Neuronal stem cell (in vitro differentiated cells): Measurements from ENCODE around the gene SCNN1A.
A peak's percentile ranks its signal among the peaks of the same experiment; 100 is the strongest.

Experiments used
- DNase-seq: peaks from one replicate; pipeline ENCODE4 v3.0.0-alpha.2; 2013; ENCODE audit warnings: low spot score
- H2AFZ ChIP-seq: one replicate; pipeline ENCODE4 v1.6.1; 2013; ENCODE audit warnings: mild to moderate bottlenecking, low read length, inconsistent platforms
- H2AK5ac ChIP-seq: 2 replicates; pipeline ENCODE4 v1.6.1; 2013; ENCODE audit warnings: low read depth, mild to moderate bottlenecking, inconsistent platforms, low read length, moderate library complexity, mixed read lengths
- H2BK120ac ChIP-seq: 2 replicates; pipeline ENCODE4 v1.6.1; 2013; ENCODE audit warnings: low read depth, mild to moderate bottlenecking, inconsistent platforms, low read length, moderate library complexity, mixed read lengths
- H2BK12ac ChIP-seq: one replicate; pipeline ENCODE4 v1.6.1; 2013; ENCODE audit warnings: low read length, inconsistent platforms
- H2BK15ac ChIP-seq: 2 replicates; pipeline ENCODE4 v1.6.1; 2013; ENCODE audit warnings: mild to moderate bottlenecking, low read length, inconsistent platforms, mixed read lengths
- H2BK5ac ChIP-seq: one replicate; pipeline ENCODE4 v1.6.1; 2013; ENCODE audit warnings: inconsistent platforms, mild to moderate bottlenecking, low read length, moderate library complexity
- H3K14ac ChIP-seq: one replicate; pipeline ENCODE4 v1.6.1; 2013; ENCODE audit warnings: low read length, inconsistent platforms
- H3K18ac ChIP-seq: 2 replicates; pipeline ENCODE4 v1.6.1; 2013; ENCODE audit warnings: low read length, inconsistent platforms
- H3K23ac ChIP-seq: 2 replicates; pipeline ENCODE4 v1.6.1; 2013; ENCODE audit warnings: low read depth, mild to moderate bottlenecking, mixed read lengths, low read length, inconsistent platforms; ENCODE audit not compliant: poor library complexity
- H3K27ac ChIP-seq: replicated peaks from 3 replicates; pipeline ENCODE4 v1.5.1; 2013; ENCODE audit warnings: low read length, inconsistent platforms
- H3K27me3 ChIP-seq, 3 experiments: 2 replicates each; pipeline ENCODE4 v1.6.1; 2013; ENCODE audit warnings: low read length in 3 of 3, mild to moderate bottlenecking in 2 of 3, inconsistent platforms in 1 of 3, low read depth in 1 of 3, mixed read lengths in 1 of 3, moderate library complexity in 1 of 3; ENCODE audit not compliant: control insufficient read depth in 3 of 3, insufficient read depth in 3 of 3
- H3K36me3 ChIP-seq, 2 donors: replicated peaks in 1 of 2; 2 replicates each; pipeline ENCODE4 v1.6.1; 2013; ENCODE audit warnings: low read length in 2 of 2; ENCODE audit not compliant: control insufficient read depth in 2 of 2, insufficient read depth in 2 of 2
- H3K4ac ChIP-seq: 2 replicates; pipeline ENCODE4 v1.6.1; 2013; ENCODE audit warnings: inconsistent platforms, mild to moderate bottlenecking, low read length, moderate library complexity
- H3K4me1 ChIP-seq, 2 donors: 1 replicate in 1 of 2; 2 replicates in 1 of 2; pipeline ENCODE4 v1.6.1; 2013; ENCODE audit warnings: low read length in 2 of 2, low read depth in 1 of 2; ENCODE audit not compliant: control insufficient read depth in 2 of 2, insufficient read depth in 1 of 2
- H3K4me2 ChIP-seq: one replicate; pipeline ENCODE4 v1.6.1; 2013; ENCODE audit warnings: mild to moderate bottlenecking, low read length, inconsistent platforms; ENCODE audit not compliant: insufficient read depth, poor library complexity, severe bottlenecking
- H3K4me3 ChIP-seq, 2 donors: 2 replicates each; pipeline ENCODE4 v1.5.1; 2013; ENCODE audit warnings: low read length in 2 of 2, mild to moderate bottlenecking in 2 of 2, inconsistent platforms in 1 of 2, moderate library complexity in 1 of 2
- H3K79me1 ChIP-seq: one replicate; pipeline ENCODE4 v1.6.1; 2013; ENCODE audit warnings: low read depth, mild to moderate bottlenecking, inconsistent platforms, low read length, moderate library complexity
- H3K9ac ChIP-seq: one replicate; pipeline ENCODE4 v1.6.1; 2013; ENCODE audit warnings: mild to moderate bottlenecking, low read depth, low read length, inconsistent platforms; ENCODE audit not compliant: poor library complexity
- H3K9me3 ChIP-seq, 2 donors: replicated peaks in 1 of 2; 2 replicates each; pipeline versions ENCODE3 to v1.6.1; 2013; ENCODE audit warnings: low read length in 2 of 2, mild to moderate bottlenecking in 2 of 2, inconsistent platforms in 1 of 2, low read depth in 1 of 2, mixed read lengths in 1 of 2, moderate library complexity in 1 of 2; ENCODE audit not compliant: control insufficient read depth in 2 of 2, insufficient read depth in 1 of 2
- H4K8ac ChIP-seq: one replicate; pipeline ENCODE4 v1.6.1; 2013; ENCODE audit warnings: low read depth, mild to moderate bottlenecking, inconsistent platforms, low read length, moderate library complexity
- H4K91ac ChIP-seq: one replicate; pipeline ENCODE4 v1.6.1; 2013; ENCODE audit warnings: low read length, low read depth, mild to moderate bottlenecking, inconsistent platforms; ENCODE audit not compliant: poor library complexity
- WGBS, 2 donors: extraction: QIAGEN DNeasy Blood & Tissue Kit; methylation state at CpG; one replicate each; pipeline ENCODE4 v1.1.7; 2013; ENCODE audit warnings: missing lambda C conversion rate in 2 of 2, mixed read lengths in 1 of 2; ENCODE audit not compliant: insufficient read length in 2 of 2, insufficient replicate concordance in 1 of 2; ENCODE audit errors: extremely low coverage in 2 of 2; 5-methylcytosine and 5-hydroxymethylcytosine counted together

SCNN1A gene

GRCh38 chr12:6330192-6330591 is 45.2 kb downstream of the SCNN1A start:
- H3K4me3 ChIP-seq = no peak overlapping the region
- H3K23ac ChIP-seq = no peak overlapping the region
- no peaks in the 10 kb centered on the region for H3K27me3 ChIP-seq
- no peak for DNase-seq
- no peak overlapping the region for H4K91ac ChIP-seq
- H2BK15ac ChIP-seq = no peak overlapping the region
- H3K9me3 ChIP-seq = no peaks in the 10 kb centered on the region
- no peak overlapping the region for H3K4ac ChIP-seq
- H3K14ac ChIP-seq = no peak overlapping the region
- H2BK120ac ChIP-seq = no peak overlapping the region
- WGBS, 2 donors = no CpG with 5 or more reads among the region's 5 CpGs
- H3K79me1 ChIP-seq = peaks cover 7% of the 10 kb centered on the region
- peaks cover 32 to 86% of the 10 kb centered on the region in 2 donors for H3K36me3 ChIP-seq
- H3K27ac ChIP-seq = no peak overlapping the region
- H2AFZ ChIP-seq = no peak overlapping the region
- H3K18ac ChIP-seq = no peak overlapping the region
- H2BK12ac ChIP-seq = no peak overlapping the region
- no peak overlapping the region for H3K4me2 ChIP-seq
- no peak overlapping the region for H3K9ac ChIP-seq
- no peak overlapping the region for H4K8ac ChIP-seq
- no peak overlapping the region for H2BK5ac ChIP-seq
- H3K4me1 ChIP-seq = peaks cover 7 to 8% of the 10 kb centered on the region in 2 donors
- H2AK5ac ChIP-seq = no peak overlapping the region

GRCh38 chr12:6329703-6330064 is 45.7 kb downstream of the SCNN1A start:
- no peak overlapping the region for H3K4ac ChIP-seq
- no peak overlapping the region for H4K91ac ChIP-seq
- peaks cover 32 to 81% of the 10 kb centered on the region in 2 donors for H3K36me3 ChIP-seq
- peaks cover 3 to 5% of the 10 kb centered on the region in 2 donors for H3K4me1 ChIP-seq
- no peak overlapping the region for H3K4me3 ChIP-seq
- no peaks in the 10 kb centered on the region for H3K9me3 ChIP-seq
- H2BK5ac ChIP-seq = no peak overlapping the region
- H3K4me2 ChIP-seq = no peak overlapping the region
- H2AK5ac ChIP-seq = no peak overlapping the region
- WGBS, 2 donors = no CpG with 5 or more reads among the region's 15 CpGs
- peaks cover 5% of the 10 kb centered on the region for H3K79me1 ChIP-seq
- no peak overlapping the region for H3K23ac ChIP-seq
- H2BK12ac ChIP-seq = no peak overlapping the region
- H3K27ac ChIP-seq = no peak overlapping the region
- H3K18ac ChIP-seq = no peak overlapping the region
- H2BK120ac ChIP-seq = no peak overlapping the region
- no peak for DNase-seq
- H3K14ac ChIP-seq = no peak overlapping the region
- H2BK15ac ChIP-seq = no peak overlapping the region
- no peak overlapping the region for H3K9ac ChIP-seq
- H2AFZ ChIP-seq = no peak overlapping the region
- H3K27me3 ChIP-seq = no peaks in the 10 kb centered on the region
- no peak overlapping the region for H4K8ac ChIP-seq

GRCh38 chr12:6328945-6329702 is 46.2 kb downstream of the SCNN1A start:
- Histone ChIP-seq H3K4ac (no peak overlapping the region), H2AFZ (no peak overlapping the region), H3K4me2 (no peak overlapping the region), H2AK5ac (no peak overlapping the region), H3K18ac (no peak overlapping the region), H3K4me3 (no peak overlapping the region), H2BK5ac (no peak overlapping the region), H3K9me3 (no peaks in the 10 kb centered on the region), H3K4me1 (peaks cover 7 to 8% of the 10 kb centered on the region in 2 donors), H3K9ac (no peak overlapping the region), H2BK15ac (no peak overlapping the region), H3K23ac (peak overlapping the region; percentile 5), H3K14ac (no peak overlapping the region), H2BK120ac (no peak overlapping the region), H4K8ac (no peak overlapping the region), H3K27me3 (no peaks in the 10 kb centered on the region), H4K91ac (no peak overlapping the region), H2BK12ac (no peak overlapping the region), H3K27ac (no peak overlapping the region), H3K79me1 (peaks cover 5% of the 10 kb centered on the region), H3K36me3 (peaks cover 32 to 75% of the 10 kb centered on the region in 2 donors)
- WGBS, 2 donors = no CpG with 5 or more reads among the region's 75 CpGs
- DNase-seq = no peak

- DNase-seq = no peak
- Histone ChIP-seq H2AFZ (no peak overlapping the region), H3K14ac (no peak overlapping the region), H3K4me3 (no peak overlapping the region), H4K8ac (no peak overlapping the region), H3K4ac (no peak overlapping the region), H2AK5ac (no peak overlapping the region), H3K27ac (no peak overlapping the region), H2BK120ac (no peak overlapping the region), H3K9me3 (no peaks in the 10 kb centered on the region), H3K4me1 (peaks cover 14 to 15% of the 10 kb centered on the region in 2 donors), H3K9ac (peak overlapping the region; percentile 32), H4K91ac (no peak overlapping the region), H3K23ac (no peak overlapping the region), H3K79me1 (no peaks in the 10 kb centered on the region), H2BK12ac (no peak overlapping the region), H3K27me3 (no peaks in the 10 kb centered on the region), H3K18ac (no peak overlapping the region), H2BK15ac (no peak overlapping the region), H3K36me3 (peaks cover 25 to 66% of the 10 kb centered on the region in 2 donors), H3K4me2 (no peak overlapping the region), H2BK5ac (no peak overlapping the region)
- WGBS, 2 donors = no CpG with 5 or more reads among the region's 10 CpGs
Observed at GRCh38 chr12:6328045-6328779, 47.2 kb downstream of the SCNN1A start.
